Left renal cortex interstitium (tissue), 4 donors: Measurements from ENCODE around the gene LPAR1. TPM values are rescaled to one million over a fixed set of nuclear protein-coding genes. Genes with fewer than 3 reads are reported as not detected.
A peak's percentile ranks its signal among the peaks of the same experiment; 100 is the strongest.
"Not testable (repeated sequence)": the region's sequence is repeated elsewhere in the genome, so short reads cannot be mapped to it uniquely, and the experiment has no call there.

Source experiments
- DNase-seq, 4 donors: peaks; one replicate each; pipeline ENCODE4 v3.0.0-alpha.2; 2013; ENCODE audit warnings: low read depth in 4 of 4, low spot score in 2 of 4, missing footprints in 1 of 4
- polyA plus RNA-seq, 4 donors: library from polyadenylated mRNA; unstranded; fragments of 120-200 nt; gene quantifications; one replicate each; pipeline ENCODE4 v1.2.1, GENCODE V29; 2013; ENCODE audit not compliant: insufficient read length in 4 of 4

The LPAR1 gene
- polyA plus RNA-seq, 4 donors = 22.9 to 33.1 (median 27.3) TPM

DNA sequence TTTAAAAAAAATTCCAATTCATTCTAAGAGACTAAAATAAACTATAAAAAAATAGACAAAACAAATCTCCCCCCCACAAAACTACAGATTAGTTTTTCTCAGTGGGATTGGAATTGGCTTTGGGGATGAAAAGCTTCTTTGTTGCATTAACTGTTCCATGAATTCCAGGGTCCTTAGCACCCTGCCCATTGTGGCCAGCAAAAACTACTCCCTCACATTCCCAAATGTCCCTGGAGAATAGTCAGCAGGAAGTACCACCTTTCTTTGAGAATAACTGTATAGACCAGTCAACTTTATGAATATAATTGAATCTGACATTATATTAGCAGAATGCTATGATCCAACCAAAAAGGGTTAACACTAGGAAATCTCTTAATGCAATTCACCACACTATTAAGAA is 147.9 kb downstream of the LPAR1 start:
- DNase-seq = no peak

- no peak for DNase-seq
Measured at GRCh38 chr9:110887276-110887675, 151.0 kb downstream of the LPAR1 start.

- DNase-seq = no peak
Measured at GRCh38 chr9:110886832-110887231, 151.4 kb downstream of the LPAR1 start.

GRCh38 chr9:110880189-110880588 is 158.1 kb downstream of the LPAR1 start:
- DNase-seq = no peak

DNA sequence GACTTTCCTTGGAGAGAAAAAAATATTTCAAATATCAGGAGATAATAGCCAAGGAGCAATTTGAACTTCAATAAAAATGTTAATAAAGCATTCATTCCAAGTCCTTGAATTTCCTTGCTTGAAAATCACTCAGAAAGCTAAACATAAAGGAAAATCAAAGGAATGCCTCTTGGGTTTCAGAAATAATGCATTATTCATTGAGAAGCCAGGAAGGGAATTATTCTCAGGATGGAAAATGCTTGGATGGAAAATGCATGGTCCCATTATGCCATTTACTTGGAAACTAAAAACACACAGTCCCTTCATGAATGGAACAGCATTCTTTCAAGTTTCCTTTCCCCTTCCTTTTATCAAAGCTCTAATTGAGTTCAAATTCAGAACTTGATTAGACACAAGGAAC is 160.9 kb downstream of the LPAR1 start:
- no peak for DNase-seq

GRCh38 chr9:110876929-110877328 is 161.3 kb downstream of the LPAR1 start:
- no peak for DNase-seq

GRCh38 chr9:110874963-110875674 is 163.2 kb downstream of the LPAR1 start:
- DNase-seq = no peak

DNA sequence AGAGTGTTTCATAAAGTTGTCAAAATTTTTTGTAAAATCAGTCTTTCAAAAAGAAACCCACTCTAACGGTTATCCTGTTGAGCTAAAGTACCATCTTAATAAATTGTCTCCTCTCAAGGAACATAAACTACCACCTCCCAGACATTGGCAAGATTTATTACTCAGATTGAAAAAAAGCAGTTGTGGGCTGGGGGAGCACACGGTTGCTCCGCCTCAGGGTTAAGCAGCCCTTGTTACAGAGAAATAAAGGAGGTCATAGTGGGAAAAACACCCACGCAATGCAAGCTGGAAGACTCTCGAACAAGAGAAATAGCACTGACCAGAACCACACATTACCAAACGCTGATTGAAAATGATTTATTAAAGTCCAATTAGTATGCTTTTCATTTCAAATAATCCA is 165.3 kb downstream of the LPAR1 start:
- peak in 1 of 4 donors; percentile 17 for DNase-seq

GRCh38 chr9:110871736-110872135 is 166.5 kb downstream of the LPAR1 start:
- no peak for DNase-seq

DNA sequence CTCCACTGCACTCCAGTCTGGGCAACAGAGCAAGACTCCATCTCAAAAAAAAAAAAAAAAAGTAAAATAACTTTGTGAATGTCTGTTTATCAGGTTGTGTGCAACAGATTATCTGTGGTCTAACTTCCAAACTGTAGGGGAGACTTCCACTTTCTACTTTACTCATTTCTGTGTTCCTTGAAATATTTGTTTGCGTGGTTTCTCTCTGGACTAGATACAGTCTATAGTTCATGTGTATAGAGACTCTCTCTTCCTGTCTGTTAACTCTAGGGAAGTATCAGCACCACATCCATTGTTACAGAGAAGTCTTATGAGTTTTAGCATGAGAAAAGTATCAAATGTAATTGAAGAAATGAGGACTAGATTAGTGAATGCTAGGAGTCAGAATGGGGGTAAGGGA is 168.3 kb downstream of the LPAR1 start:
- no peak for DNase-seq

- no peak for DNase-seq
Measured at GRCh38 chr9:110864011-110864410, 174.3 kb downstream of the LPAR1 start.

DNA sequence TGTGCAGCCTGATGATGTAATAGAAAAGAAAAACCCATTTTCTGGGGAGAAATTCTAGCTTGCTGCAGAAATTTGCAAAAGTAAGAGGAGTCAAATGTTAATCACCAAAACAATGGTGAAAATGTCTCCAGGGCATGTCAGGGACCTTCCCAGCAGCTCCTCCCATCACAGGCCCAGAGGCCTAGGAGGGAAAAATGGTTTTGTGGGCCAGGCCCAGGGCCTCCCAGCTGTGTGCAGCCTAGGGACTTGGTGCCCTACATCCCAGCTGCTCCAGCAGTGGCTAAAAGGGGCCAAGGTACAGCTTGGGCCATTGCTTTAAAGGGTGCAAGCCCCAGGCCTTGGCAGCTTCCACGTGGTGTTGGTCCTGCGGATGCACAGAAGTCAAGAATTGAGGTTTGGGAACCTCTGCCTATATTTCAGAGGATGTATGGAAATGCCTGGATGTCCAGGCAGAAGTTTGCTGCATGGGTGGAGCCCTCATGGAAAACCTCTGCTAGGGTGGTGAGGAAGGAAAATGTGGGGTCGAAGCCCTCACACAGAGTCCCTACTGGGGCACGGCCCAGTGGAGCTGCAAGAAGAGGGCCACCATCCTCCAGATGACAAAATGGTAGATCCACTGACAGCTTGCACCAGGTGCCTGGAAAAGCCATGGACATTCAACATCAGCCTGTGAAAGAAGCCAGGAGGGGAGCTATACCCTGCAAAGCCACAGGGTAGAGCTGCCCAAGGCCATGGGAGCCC is 176.7 kb downstream of the LPAR1 start:
- not testable (repeated sequence) for DNase-seq

DNA sequence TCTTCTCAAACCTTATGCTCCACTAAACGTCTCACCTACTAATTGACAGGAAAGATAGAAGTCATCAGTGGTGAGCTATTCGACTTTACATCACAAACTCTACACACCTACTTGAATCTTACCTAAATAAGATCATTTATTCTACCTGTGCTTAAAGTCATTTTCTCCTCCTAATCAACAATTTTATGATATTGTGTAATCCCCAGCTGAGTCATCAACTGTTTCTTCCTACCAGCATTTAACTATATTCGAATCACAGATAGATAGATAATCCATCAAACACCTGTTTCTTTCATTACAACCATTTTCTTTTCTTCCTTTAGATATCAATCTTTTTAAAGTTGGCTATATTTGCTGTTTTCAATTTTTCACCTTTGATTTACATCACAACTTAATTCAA is 181.5 kb downstream of the LPAR1 start:
- DNase-seq = no peak

- no peak for DNase-seq
Measured at GRCh38 chr9:110850401-110851135, 187.7 kb downstream of the LPAR1 start.

DNA sequence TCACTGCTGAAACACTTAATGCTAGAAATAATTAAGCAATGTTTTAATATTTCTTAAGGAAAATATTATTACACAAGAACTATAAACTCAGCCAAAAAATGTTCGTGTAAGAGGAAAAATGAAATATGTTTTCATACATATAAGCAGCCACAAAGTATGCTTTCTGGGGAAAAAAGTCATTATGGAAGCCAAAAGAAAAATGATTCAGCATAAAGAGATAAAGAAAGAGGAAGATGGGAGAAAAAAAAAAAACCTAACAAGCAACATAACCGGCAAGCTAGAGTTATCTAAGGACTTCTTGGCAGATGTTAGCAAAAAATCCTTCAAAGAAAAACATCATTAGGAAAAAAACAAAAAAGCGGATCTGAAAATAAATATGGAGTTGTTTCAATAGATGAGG is 190.6 kb downstream of the LPAR1 start:
- DNase-seq = no peak

DNA sequence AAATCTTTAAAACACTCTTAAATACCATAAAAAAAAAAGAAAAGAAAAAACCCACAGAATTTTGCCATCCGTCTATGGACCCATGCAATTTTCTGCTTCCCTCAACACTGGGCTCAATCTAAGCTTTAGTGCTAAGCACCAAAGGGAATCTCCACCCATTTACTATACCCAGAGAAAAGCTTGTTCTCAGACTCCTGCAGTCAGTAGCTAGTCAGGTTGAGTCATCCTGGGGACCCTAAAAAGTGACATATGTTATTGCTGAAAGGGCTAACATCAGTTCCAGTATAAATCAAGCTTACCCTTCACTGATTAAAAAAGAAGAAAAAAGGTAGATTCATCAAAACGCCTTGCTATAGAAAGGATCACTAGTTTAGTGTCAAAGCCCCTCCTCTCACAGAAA is 192.1 kb downstream of the LPAR1 start:
- no peak for DNase-seq

- no peak for DNase-seq
Measured at GRCh38 chr9:110844121-110844520, 194.1 kb downstream of the LPAR1 start.

DNA sequence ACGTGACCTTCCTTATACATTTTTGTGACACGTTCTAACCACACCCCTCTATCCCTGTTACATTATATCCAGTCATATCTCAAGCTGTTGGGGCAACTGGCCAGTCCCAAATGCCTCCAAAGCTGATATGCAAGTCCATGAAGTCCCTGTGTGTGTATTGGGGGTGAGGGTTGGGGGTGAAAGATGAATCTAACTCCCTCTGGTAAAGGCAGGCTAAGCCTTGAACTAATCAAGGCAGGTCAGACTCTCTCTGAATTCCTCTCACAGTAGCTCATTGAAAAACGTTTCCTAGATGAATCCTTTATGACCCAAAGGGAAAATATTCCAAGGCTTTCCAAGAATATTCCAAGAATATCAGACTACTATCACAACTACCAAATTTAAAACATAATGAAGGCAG is 195.3 kb downstream of the LPAR1 start:
- DNase-seq = no peak

DNA sequence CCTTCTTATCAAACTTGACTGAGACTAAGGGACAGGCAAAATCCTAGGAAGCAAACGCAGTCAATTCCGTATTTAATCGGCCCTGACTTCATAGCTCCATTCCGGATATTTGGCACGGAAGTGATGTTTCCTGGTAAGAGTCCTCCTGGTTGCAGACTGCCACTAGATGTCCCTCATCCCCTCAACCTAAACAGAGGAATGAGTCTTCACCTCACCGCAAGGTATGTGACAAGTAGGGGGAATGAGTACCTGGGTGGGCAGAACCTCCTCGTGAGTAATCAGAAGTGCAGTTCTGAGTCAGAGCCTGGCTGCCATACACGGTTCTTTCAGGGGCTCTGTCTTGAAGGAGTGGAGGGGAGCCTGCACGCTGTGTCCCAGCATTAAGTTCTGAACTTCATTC is 196.1 kb downstream of the LPAR1 start:
- DNase-seq = no peak

DNA sequence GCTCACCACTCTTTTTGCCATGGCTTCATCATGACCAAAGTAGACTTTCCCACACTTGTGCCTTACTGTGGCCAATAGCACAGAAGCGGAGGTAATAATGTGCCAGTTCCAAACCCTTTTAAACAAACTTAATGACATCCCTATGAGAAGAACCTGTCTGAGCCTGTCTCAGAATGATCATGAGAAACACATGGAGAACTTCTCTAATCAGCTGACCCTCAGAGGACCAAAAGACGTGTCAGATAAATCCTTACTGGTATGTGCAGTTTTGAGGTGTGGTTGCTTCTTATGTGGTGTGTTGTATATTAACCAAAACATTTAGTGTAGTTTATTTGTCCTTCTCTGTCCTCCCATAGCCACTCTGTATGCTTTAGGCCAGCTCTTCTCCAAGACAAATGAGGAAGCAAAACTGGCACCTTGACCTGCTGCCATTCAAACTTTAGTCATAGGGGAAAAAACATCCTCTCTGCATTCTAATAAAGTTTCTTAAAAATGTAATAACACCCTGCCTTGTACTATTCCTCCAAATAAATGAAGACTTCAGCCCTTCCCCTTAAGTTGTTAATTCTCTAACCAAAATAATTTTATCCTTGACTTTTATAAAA is 200.8 kb downstream of the LPAR1 start:
- DNase-seq = no peak

DNA sequence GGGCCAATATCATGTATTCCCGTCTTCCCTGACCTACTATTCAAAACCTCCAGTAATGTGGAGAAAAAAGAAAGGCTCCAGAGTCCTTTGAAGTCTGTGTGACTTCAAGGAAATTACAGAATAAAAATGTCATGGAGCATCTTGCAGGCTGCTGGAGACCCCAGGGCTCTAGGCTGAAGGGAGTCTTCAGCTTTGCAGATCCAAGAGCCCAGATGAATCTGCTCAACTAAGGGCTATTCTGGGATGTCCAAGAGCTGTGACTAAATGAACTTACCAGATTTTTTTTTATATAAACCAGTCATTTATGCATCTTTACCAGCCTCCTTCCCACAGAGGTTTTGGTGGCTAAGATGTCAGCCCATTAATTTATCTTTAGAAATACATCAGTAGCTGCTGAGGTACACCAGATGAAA is 202.4 kb downstream of the LPAR1 start:
- DNase-seq = no peak
